GM12864 (cell line): ENCODE results near the gene RPGRIP1.
"Not testable (repeated sequence)": the region's sequence is repeated elsewhere in the genome, so short reads cannot be mapped to it uniquely, and the experiment has no call there.

Source experiments
- DNase-seq: peaks from one replicate; pipeline ENCODE4 v3.0.0-alpha.2; 2011; ENCODE audit warnings: low read depth
- H3K4me3 ChIP-seq: 2 replicates; pipeline ENCODE4 v1.5.1; 2011; ENCODE audit warnings: mild to moderate bottlenecking, low read depth, low read length, control low read depth
- TF ChIP-seq, protein P1 (sequence below): IDR thresholded peaks from 2 replicates; pipeline ENCODE4 v1.5.1; 2011; ENCODE audit warnings: low read depth, mild to moderate bottlenecking, moderate library complexity, low read length, control low read depth, inconsistent platforms; ENCODE audit errors: missing control alignments

RPGRIP1 gene

GRCh38 chr14:21267886-21268616, 11.8 kb upstream of the RPGRIP1 start:
- TF ChIP-seq, protein P1, sequence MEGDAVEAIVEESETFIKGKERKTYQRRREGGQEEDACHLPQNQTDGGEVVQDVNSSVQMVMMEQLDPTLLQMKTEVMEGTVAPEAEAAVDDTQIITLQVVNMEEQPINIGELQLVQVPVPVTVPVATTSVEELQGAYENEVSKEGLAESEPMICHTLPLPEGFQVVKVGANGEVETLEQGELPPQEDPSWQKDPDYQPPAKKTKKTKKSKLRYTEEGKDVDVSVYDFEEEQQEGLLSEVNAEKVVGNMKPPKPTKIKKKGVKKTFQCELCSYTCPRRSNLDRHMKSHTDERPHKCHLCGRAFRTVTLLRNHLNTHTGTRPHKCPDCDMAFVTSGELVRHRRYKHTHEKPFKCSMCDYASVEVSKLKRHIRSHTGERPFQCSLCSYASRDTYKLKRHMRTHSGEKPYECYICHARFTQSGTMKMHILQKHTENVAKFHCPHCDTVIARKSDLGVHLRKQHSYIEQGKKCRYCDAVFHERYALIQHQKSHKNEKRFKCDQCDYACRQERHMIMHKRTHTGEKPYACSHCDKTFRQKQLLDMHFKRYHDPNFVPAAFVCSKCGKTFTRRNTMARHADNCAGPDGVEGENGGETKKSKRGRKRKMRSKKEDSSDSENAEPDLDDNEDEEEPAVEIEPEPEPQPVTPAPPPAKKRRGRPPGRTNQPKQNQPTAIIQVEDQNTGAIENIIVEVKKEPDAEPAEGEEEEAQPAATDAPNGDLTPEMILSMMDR = no peak

DNA sequence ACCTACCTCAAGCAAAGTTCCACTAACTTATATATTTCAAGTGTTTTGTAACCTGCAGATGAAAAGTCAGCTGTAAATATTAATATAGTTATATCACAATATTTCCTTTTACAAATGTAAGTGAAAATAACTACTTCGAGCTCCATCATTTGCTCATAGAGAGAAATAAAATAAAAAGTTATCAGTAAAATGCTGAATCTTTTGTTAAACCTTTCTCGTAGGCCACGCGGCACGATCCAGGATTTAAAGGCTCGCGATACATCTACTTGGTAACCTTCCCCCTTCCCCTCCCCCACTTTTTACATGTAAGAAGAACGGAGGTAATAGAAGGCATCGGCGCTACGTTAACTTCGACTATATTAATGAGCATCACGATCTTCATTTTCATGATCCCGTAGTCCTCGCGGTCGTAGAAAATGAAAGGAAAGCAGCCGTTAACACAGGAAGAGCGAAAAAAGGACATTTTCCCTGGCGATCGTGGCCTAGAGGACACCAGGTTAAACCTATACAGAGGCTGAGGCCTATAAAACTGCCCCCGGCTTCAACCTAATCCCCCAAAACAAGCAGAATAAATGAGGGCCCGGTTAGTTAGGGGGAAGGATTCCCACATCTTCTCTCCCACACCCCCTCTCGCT, 11.1 kb upstream of the RPGRIP1 start:
- peak overlapping the region; percentile 80 for H3K4me3 ChIP-seq
- no peak for DNase-seq
- TF ChIP-seq, protein P1 = no peak

More at GRCh38 chr14:21267886-21268616, 11.8 kb upstream of the RPGRIP1 start:
- H3K4me3 ChIP-seq = peak overlapping the region; percentile 80
- DNase-seq = no peak

- peak; percentile 100 for DNase-seq
- TF ChIP-seq, protein P1 = no peak
- H3K4me3 ChIP-seq = peak within 1 kb of the TSS; percentile 80
Measured at GRCh38 chr14:21269252-21270046, 10.4 kb upstream of the RPGRIP1 start, which contains the start of gene HNRNPC. Gene HNRNPC (minus strand): TSS chr14:21269442. CDS start chr14:21234193, 35,249 bp downstream.

DNA sequence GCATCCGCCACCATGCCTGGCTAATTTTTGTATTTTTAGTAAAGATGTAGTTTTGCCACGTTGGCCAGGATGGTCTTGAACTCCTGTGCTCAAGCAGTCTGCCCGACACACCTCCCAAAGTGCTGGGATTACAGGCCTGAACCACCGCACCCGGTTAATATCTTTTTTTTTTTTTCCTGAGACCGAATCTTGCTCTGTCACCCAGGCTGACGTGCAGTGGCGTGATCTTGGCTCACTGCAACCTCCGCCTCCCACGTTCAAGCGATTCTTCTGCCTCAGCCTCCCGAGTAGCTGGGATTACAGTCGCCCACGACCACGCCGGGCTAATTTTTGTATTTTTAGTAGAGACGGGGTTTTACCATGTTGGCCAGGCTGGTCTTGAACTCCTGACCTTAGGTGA, 7.2 kb upstream of the RPGRIP1 start:
- not testable (repeated sequence) for DNase-seq, H3K4me3 ChIP-seq

DNA sequence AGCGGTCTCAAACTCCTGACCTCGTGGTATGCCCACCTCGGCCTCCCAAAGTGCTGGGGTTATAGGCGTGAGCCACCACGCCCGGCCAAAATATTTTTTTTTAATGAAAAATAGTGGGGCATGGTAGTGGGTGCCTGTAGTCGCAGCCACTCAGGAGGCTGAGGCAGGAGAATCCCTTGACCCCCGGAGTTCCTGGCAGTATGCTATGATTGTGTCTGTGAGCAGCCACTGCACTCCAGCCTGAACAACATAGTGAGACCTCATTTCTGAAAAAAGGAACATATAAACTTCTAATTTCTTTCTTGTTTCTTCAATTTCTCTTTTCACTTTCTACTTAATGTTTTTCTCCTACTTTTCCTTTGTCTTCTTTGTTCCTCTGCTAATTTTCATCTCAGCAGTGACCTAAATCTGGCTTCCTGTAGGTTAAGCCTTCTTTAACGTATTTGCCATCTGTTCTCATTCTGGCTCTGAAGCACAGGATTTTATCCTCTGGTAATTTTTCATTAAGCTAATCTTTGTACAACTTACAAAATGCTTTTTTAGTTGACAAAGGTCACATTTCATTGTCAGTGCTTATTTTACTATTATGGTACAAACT, 4.5 kb upstream of the RPGRIP1 start:
- DNase-seq = no peak
- TF ChIP-seq, protein P1 = no peak
- no peak overlapping the region for H3K4me3 ChIP-seq

- H3K4me3 ChIP-seq = no peak overlapping the region
- TF ChIP-seq, protein P1 = no peak
- DNase-seq = no peak
Measured at GRCh38 chr14:21278632-21279031, 1.3 kb upstream of the RPGRIP1 start.

DNA sequence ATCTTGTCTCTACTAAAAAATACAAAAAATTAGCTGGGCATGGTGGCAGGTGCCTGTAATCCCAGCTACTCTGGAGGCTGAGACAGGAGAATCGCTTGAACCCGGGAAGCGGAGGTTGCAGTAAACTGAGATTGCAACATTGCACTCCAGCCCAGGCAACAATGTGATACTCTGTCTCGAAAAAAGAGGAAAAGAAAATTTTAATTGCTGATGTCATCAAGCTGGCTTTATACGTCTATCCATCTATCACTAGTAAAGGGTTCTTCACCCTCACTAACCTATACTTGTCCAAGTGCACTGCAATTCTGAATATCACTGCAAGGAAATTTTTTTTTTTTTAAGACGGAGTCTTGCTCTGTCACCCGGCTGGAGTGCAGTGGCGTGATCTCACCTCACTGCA, 2.0 kb downstream of the RPGRIP1 start:
- not testable (repeated sequence) for H3K4me3 ChIP-seq, DNase-seq

- H3K4me3 ChIP-seq = not testable (repeated sequence)
Measured at GRCh38 chr14:21286516-21286915, 6.6 kb downstream of the RPGRIP1 start.

More at GRCh38 chr14:21286516-21286915, 6.6 kb downstream of the RPGRIP1 start:
- DNase-seq = not testable (repeated sequence)
